Coronary artery (tissue), 2 donors: Measurements from ENCODE around the gene DTD1.

Source experiments
- DNase-seq: peaks from one replicate; pipeline ENCODE4 v3.0.0-alpha.2; 2017; ENCODE audit warnings: low spot score
- H3K27ac ChIP-seq, 2 donors: fragments of 200-600 bp; sonication (generic); one replicate each; pipeline ENCODE4 v1.5.1; 2016 to 2019
- H3K4me3 ChIP-seq: fragments of 200-600 bp; sonication (generic); 2 replicates; pipeline ENCODE4 v1.5.1; 2016; ENCODE audit warnings: mild to moderate bottlenecking, moderate library complexity
- TF ChIP-seq, protein P1 (sequence below): fragments of 200-600 bp; sonication (generic); IDR thresholded peaks from one replicate; pipeline ENCODE4 v1.5.1; 2019; ENCODE audit warnings: antibody characterized with exemption

The DTD1 gene

DNA sequence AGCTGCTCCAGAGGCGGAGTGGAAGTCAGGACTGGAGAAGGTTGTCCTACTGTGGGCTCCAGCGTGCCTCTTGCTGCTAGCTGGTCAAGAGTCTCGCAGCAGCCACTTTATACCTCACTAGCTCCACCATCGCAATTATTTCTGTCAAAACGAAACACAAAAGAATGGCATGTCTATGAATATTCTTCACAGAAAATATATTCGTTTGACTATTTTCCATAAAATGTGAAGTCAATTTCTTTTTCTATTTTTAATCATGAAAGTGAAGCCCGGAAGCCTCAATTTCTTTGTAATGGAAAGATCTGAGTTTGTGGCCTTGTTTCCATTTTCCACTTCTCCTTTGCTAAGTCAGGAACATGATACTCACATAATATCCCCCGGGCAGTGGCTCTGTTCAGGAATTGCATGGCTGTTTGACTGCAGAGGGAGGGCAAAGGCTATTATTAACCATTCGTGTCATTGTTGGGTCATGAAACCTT, 51.7 kb downstream of the DTD1 start:
- H3K27ac ChIP-seq: peak overlapping the region; percentile 18 to 51
- no peak overlapping the region for H3K4me3 ChIP-seq
- no peak for DNase-seq
- TF ChIP-seq, protein P1, sequence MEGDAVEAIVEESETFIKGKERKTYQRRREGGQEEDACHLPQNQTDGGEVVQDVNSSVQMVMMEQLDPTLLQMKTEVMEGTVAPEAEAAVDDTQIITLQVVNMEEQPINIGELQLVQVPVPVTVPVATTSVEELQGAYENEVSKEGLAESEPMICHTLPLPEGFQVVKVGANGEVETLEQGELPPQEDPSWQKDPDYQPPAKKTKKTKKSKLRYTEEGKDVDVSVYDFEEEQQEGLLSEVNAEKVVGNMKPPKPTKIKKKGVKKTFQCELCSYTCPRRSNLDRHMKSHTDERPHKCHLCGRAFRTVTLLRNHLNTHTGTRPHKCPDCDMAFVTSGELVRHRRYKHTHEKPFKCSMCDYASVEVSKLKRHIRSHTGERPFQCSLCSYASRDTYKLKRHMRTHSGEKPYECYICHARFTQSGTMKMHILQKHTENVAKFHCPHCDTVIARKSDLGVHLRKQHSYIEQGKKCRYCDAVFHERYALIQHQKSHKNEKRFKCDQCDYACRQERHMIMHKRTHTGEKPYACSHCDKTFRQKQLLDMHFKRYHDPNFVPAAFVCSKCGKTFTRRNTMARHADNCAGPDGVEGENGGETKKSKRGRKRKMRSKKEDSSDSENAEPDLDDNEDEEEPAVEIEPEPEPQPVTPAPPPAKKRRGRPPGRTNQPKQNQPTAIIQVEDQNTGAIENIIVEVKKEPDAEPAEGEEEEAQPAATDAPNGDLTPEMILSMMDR: no peak

DNA sequence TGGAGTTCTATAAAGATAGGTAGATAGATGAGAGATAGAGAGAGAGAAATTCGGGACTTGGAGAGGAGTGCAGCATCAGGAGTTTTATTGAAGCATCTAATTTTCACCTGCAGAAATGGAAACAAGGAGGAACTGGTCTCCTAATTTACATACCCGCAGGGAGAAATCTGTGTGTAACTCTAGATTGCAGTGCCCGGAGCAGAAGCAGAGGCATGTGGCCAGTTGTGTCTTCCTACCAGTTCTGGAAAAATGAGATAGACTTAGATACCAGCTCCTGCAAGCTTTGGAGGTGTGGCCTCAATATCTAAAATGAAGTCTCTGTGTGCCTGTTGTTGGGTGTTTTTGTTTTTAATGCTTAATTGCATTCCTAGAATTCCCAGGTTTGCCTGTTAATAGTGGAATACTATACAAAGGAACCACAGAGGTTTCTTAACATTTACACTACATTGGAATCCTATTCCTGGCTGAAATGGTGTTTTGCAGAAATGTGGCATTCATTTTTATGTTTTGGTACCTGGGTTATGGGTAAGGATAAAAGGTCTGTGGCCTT, 57.4 kb downstream of the DTD1 start:
- H3K27ac ChIP-seq: no peak overlapping the region
- H3K4me3 ChIP-seq: no peak overlapping the region
- DNase-seq: no peak
- TF ChIP-seq, protein P1: no peak

DNA sequence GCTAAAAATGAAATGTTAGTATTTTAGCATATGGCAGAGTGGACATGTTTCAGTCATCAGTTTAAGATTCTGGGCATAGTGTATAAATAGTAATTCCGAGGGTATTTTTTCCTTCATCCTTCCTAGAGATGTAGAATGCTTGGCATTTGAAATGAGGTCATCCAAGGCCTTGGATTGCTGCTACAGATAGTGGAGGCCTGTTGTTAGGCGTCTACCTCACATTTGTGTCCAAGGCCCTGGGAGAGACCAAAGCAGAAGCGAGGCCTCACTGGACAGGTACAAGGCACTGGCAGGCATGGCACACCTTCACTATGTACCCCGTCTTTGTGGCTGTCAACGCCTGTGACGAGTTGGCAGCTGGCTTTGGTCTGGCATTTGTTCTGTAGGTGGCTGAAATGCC, 58.0 kb downstream of the DTD1 start:
- no peak for DNase-seq
- Histone ChIP-seq H3K27ac (no peak overlapping the region), H3K4me3 (no peak overlapping the region)
- TF ChIP-seq, protein P1: no peak

DNA sequence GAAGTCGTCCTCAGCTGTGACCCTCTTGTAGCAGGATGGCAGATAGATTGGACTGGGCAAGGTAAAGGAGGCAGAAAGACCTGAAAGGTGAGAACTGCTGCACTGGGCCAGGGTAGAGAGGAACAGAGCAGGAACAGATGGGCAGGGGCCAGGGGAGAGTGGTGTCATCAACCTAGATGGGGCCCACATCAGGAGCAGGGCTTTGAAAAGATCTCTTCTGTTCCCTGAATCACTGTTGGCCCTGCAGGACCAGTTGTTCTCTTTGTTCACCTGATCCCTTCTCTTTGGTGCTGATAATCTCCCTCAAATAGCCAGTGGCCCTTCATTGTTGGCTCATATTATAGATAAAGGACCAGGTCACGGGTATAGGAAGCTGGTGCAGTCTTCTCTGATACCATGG, 59.9 kb downstream of the DTD1 start:
- Histone ChIP-seq H3K27ac (no peak overlapping the region), H3K4me3 (no peak overlapping the region)
- no peak for DNase-seq
- TF ChIP-seq, protein P1: no peak

DNA sequence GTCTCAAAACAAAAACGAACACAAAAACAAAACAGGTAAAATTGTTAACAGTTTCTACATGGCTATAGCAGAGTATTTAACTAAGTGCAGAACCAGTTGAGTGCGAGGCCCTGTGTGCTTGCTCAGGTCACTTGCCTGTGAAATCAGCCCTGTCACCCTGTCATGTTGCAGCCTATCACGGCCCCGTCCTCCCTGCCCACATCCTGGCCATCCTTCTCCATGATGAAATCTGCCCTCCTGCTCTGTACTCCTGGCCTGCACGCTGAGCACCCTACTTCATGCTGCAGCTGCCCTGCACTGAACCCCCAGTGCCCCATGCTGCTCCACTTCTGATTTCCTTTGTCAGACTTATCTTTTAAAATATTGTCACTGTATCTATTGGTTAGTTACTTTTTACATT, 62.4 kb downstream of the DTD1 start:
- TF ChIP-seq, protein P1: no peak
- H3K4me3 ChIP-seq: no peak overlapping the region
- DNase-seq: no peak
- no peak overlapping the region for H3K27ac ChIP-seq

DNA sequence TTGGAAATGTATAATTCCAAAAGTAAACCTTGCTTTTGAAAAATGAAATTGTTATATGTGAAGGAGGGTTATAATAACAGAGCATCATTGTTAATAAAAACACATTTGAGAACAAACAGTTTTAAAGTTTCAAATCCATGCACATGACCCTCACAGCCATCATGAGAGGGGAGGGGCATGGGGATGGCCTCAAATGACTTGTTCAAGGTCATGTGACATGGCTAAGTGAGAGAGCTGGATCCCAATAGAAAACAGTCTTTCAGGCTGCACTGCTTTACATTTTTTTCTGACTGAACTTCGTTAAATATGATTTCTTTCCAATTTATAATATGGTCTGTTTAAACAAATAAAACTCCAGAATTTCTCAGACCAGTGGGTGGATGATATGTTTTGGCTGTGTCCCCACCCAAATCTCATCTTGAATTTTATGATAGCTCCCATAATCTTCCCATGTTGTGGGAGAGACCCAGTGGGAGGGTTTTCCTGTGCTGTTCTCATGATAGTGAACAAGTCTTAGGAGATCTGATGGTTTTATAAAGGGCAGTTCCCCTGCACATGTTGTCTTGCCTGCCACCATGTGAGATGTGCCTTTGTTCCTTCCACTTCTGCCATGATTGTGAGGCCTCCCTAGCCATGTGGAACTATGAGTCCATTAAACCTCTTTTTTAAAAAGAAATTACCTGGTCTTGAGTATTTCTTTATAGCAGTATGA, 66.0 kb downstream of the DTD1 start:
- no peak for DNase-seq
- Histone ChIP-seq H3K27ac (no peak overlapping the region), H3K4me3 (no peak overlapping the region)
- TF ChIP-seq, protein P1: no peak

DNA sequence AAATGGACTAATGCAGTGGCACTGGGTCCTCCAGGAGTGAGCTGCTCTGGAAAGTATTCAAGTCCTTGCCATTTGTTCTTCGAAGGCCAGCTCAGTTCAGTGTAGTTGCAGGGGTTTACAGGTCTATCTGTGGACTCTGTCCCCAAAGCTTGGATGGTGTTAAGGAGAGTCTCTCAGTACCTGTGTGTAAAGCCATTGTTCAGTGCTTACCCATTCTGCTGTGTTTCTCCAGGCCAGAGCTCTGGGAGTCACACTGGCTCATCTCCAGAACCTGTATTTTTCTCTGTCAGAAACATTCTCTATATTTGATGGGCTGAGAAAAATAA, 66.6 kb downstream of the DTD1 start:
- Histone ChIP-seq H3K27ac (no peak overlapping the region), H3K4me3 (no peak overlapping the region)
- DNase-seq: no peak
- TF ChIP-seq, protein P1: no peak
